Fibroblast of skin of scalp (primary cell): ENCODE data around the gene HHAT.
"Not testable (repeated sequence)": the region's sequence is repeated elsewhere in the genome, so short reads cannot be mapped to it uniquely, and the experiment has no call there.

ENCODE experiments used
- DNase-seq: peaks from one replicate; pipeline ENCODE4 v3.0.0-alpha.2; 2013

HHAT gene

GRCh38 chr1:210313921-210314320 is 14.8 kb upstream of the HHAT start:
- no peak for DNase-seq

- no peak for DNase-seq
Observed at GRCh38 chr1:210315529-210315928, 13.2 kb upstream of the HHAT start.

GRCh38 chr1:210321131-210321530 is 7.6 kb upstream of the HHAT start:
- no peak for DNase-seq

- no peak for DNase-seq
Observed at GRCh38 chr1:210321552-210321951, 7.2 kb upstream of the HHAT start.

GRCh38 chr1:210323957-210324356 is 4.7 kb upstream of the HHAT start:
- no peak for DNase-seq

GRCh38 chr1:210325026-210325670 is 3.6 kb upstream of the HHAT start:
- DNase-seq, result no peak

- DNase-seq, result no peak
Observed at GRCh38 chr1:210328032-210328745, 513 bp upstream of the HHAT start.

- peak; percentile 31 for DNase-seq
Observed at GRCh38 chr1:210330279-210330866, 1.7 kb downstream of the HHAT start.

- no peak for DNase-seq
Observed at GRCh38 chr1:210332233-210332632, 3.5 kb downstream of the HHAT start.

- no peak for DNase-seq
Observed at GRCh38 chr1:210332719-210333398, 4.2 kb downstream of the HHAT start.

- peak; percentile 25 for DNase-seq
Observed at GRCh38 chr1:210335001-210335400, 6.3 kb downstream of the HHAT start.

GRCh38 chr1:210336362-210336761 is 7.7 kb downstream of the HHAT start:
- DNase-seq, result no peak

- no peak for DNase-seq
Observed at GRCh38 chr1:210339500-210339899, 10.8 kb downstream of the HHAT start.

- DNase-seq, result no peak
Observed at GRCh38 chr1:210340311-210340710, 11.6 kb downstream of the HHAT start.

GRCh38 chr1:210340841-210341240 is 12.1 kb downstream of the HHAT start:
- DNase-seq, result no peak

GRCh38 chr1:210342986-210343780 is 14.5 kb downstream of the HHAT start:
- DNase-seq, result no peak

- no peak for DNase-seq
Observed at GRCh38 chr1:210344706-210345105, 16.0 kb downstream of the HHAT start.

- DNase-seq, result peak; percentile 34
Observed at GRCh38 chr1:210347112-210347511, 18.4 kb downstream of the HHAT start.

GRCh38 chr1:210351496-210351895 is 22.8 kb downstream of the HHAT start:
- no peak for DNase-seq

- DNase-seq, result no peak
Observed at GRCh38 chr1:210352575-210352974, 23.9 kb downstream of the HHAT start.

- DNase-seq, result not testable (repeated sequence)
Observed at GRCh38 chr1:210354305-210354704, 25.6 kb downstream of the HHAT start.

GRCh38 chr1:210358626-210359025 is 29.9 kb downstream of the HHAT start:
- no peak for DNase-seq

GRCh38 chr1:210359255-210359654 is 30.6 kb downstream of the HHAT start:
- no peak for DNase-seq
